A549 (cell line): ENCODE results near the gene KREMEN1. TPM values are rescaled to one million over a fixed set of nuclear protein-coding genes. Genes with fewer than 3 reads are reported as not detected.

Experiments used
- ATAC-seq, 2 experiments: fragments of 200-7000 bp in 1 of 2; fragments of >200 bp in 1 of 2; cut with Nextera tagmentation in 1 of 2; cut with Tn5 transposase in 1 of 2; 3 replicates each; pipeline versions ENCODE4 v1.8.0 to v1.9.1; 2018 to 2020; ENCODE audit warnings: mild to moderate bottlenecking in 1 of 2, moderate library complexity in 1 of 2
- CTCF ChIA-PET: fragments of 300-600 bp; sonication (Branson Sonifier 250); formaldehyde crosslinking; extraction: SDS; loops from one replicate; lab custom pipeline; 2021; ENCODE audit warnings: antibody characterized with exemption, inconsistent platforms; lab: Yijun Ruan, JAX
- POLR2A ChIA-PET: fragments of 350-600 bp; formaldehyde crosslinking; extraction: SDS; loops from one replicate; lab custom pipeline; 2021; ENCODE audit warnings: antibody characterized with exemption, inconsistent platforms; lab: Yijun Ruan, JAX
- DNase-seq, 2 experiments: peaks; one replicate each; pipeline versions ENCODE4 v3.0.0 to v3.0.0-alpha.2; 2011 to 2016; ENCODE audit warnings: low read depth in 1 of 2, low spot score in 1 of 2
- FAIRE-seq: peaks from 2 replicates; lab custom pipeline; 2011; peaks lifted over from hg19 to GRCh38; lab: Jason Lieb, UNC
- H3K27ac ChIP-seq, 2 experiments: fragments of >200 bp; sonication (Bioruptor Twin); formaldehyde crosslinking; 3 replicates each; pipeline ENCODE4 v1.5.1; 2016 to 2017
- H3K4me1 ChIP-seq: fragments of >200 bp; sonication (Bioruptor Twin); formaldehyde crosslinking; 3 replicates; pipeline ENCODE4 v1.6.1; 2016
- H3K4me2 ChIP-seq: fragments of >200 bp; sonication (Bioruptor Twin); formaldehyde crosslinking; 3 replicates; pipeline ENCODE4 v1.6.1; 2016
- H3K4me3 ChIP-seq: fragments of >200 bp; sonication (Bioruptor Twin); formaldehyde crosslinking; 3 replicates; pipeline ENCODE4 v1.5.1; 2016
- H3K9me3 ChIP-seq: fragments of >200 bp; sonication (Bioruptor Twin); formaldehyde crosslinking; 3 replicates; pipeline ENCODE4 v1.6.1; 2016
- CBX2 ChIP-seq: fragments of 200-600 bp; sonication (generic); IDR thresholded peaks from 2 replicates; pipeline ENCODE4 v1.6.1; 2016; ENCODE audit warnings: low read depth, mild to moderate bottlenecking, borderline replicate concordance
- CEBPB ChIP-seq, 2 experiments: fragments of >200 bp in 1 of 2; sonication (Bioruptor Twin) in 1 of 2; formaldehyde crosslinking in 1 of 2; IDR thresholded peaks; 2 replicates each; pipeline ENCODE4 v1.6.1; 2012 to 2016
- EHF ChIP-seq: fragments of 250-450 bp; sonication (Bioruptor Pico); IDR thresholded peaks from 2 replicates; pipeline ENCODE4 v1.5.0; 2020; ENCODE audit warnings: mild to moderate bottlenecking
- ELK1 ChIP-seq: fragments of 150-350 bp; IDR thresholded peaks from 2 replicates; pipeline ENCODE4 v1.6.1; 2014; ENCODE audit warnings: low read depth, mild to moderate bottlenecking, low read length
- FOSL2 ChIP-seq, 2 experiments: fragments of 450-650 bp in 1 of 2; fragments of >200 bp in 1 of 2; sonication (Bioruptor Twin) in 1 of 2; formaldehyde crosslinking; IDR thresholded peaks; 2 replicates each; pipeline versions ENCODE4 v1.5.0 to v1.6.1; 2016 to 2020; ENCODE audit warnings: mild to moderate bottlenecking in 1 of 2, moderate library complexity in 1 of 2
- FOXS1 ChIP-seq: fragments of 250-450 bp; sonication (Bioruptor Pico); IDR thresholded peaks from 2 replicates; pipeline ENCODE4 v1.5.0; 2020; ENCODE audit warnings: mild to moderate bottlenecking, moderate library complexity
- GATA3 ChIP-seq: IDR thresholded peaks from 2 replicates; pipeline ENCODE4 v1.6.1; 2012; ENCODE audit warnings: borderline replicate concordance
- HDAC2 ChIP-seq: fragments of 200-600 bp; sonication (generic); IDR thresholded peaks from 2 replicates; pipeline ENCODE4 v1.6.1; 2016
- HEYL ChIP-seq: fragments of 250-450 bp; sonication (Bioruptor Pico); IDR thresholded peaks from 2 replicates; pipeline ENCODE4 v1.8.0; 2021; ENCODE audit warnings: mild to moderate bottlenecking, moderate library complexity
- HOXA7 ChIP-seq: fragments of 250-450 bp; sonication (Bioruptor Pico); IDR thresholded peaks from 2 replicates; pipeline ENCODE4 v1.5.0; 2020; ENCODE audit warnings: mild to moderate bottlenecking, moderate library complexity
- HOXB13 ChIP-seq: fragments of 250-450 bp; sonication (Bioruptor Pico); IDR thresholded peaks from 2 replicates; pipeline ENCODE4 v1.5.0; 2020; ENCODE audit warnings: low read depth, mild to moderate bottlenecking, moderate library complexity
- HOXB5 ChIP-seq: fragments of 250-450 bp; sonication (Bioruptor Pico); IDR thresholded peaks from 2 replicates; pipeline ENCODE4 v1.5.0; 2020; ENCODE audit warnings: mild to moderate bottlenecking, moderate library complexity
- MAFK ChIP-seq: fragments of 450-650 bp; IDR thresholded peaks from 2 replicates; pipeline ENCODE4 v1.6.1; 2014; ENCODE audit not compliant: partially characterized antibody
- MAZ ChIP-seq: fragments of 150-350 bp; IDR thresholded peaks from 2 replicates; pipeline ENCODE4 v1.6.1; 2014; ENCODE audit warnings: antibody characterized with exemption, low read depth, low read length, borderline replicate concordance
- NFE2L2 ChIP-seq: fragments of 150-350 bp; conservative IDR thresholded peaks from 2 replicates; pipeline ENCODE4 v1.6.1; 2014; ENCODE audit warnings: low read length
- NPAS2 ChIP-seq: fragments of 250-450 bp; sonication (Bioruptor Pico); IDR thresholded peaks from 2 replicates; pipeline ENCODE4 v1.8.0; 2022; ENCODE audit warnings: mild to moderate bottlenecking, moderate library complexity, borderline replicate concordance
- RAD21 ChIP-seq, 2 experiments: fragments of >200 bp in 1 of 2; sonication (Bioruptor Twin) in 1 of 2; formaldehyde crosslinking in 1 of 2; IDR thresholded peaks in 1 of 2; conservative IDR thresholded peaks in 1 of 2; 2 replicates in 1 of 2; 3 replicates in 1 of 2; pipeline ENCODE4 v1.6.1; 2012 to 2018; ENCODE audit warnings: inconsistent platforms in 1 of 2
- RARB ChIP-seq: fragments of 250-450 bp; sonication (Bioruptor Pico); IDR thresholded peaks from 2 replicates; pipeline ENCODE4 v1.8.0; 2021; ENCODE audit warnings: mild to moderate bottlenecking, moderate library complexity
- RCOR1 ChIP-seq: fragments of 150-350 bp; IDR thresholded peaks from 2 replicates; pipeline ENCODE4 v1.6.1; 2014; ENCODE audit warnings: antibody characterized with exemption, low read length, low read depth
- RNF2 ChIP-seq: fragments of 200-600 bp; sonication (generic); IDR thresholded peaks from 2 replicates; pipeline ENCODE4 v1.6.1; 2016; ENCODE audit warnings: low read depth, mild to moderate bottlenecking, antibody characterized with exemption, moderate library complexity, borderline replicate concordance
- SMC3 ChIP-seq: fragments of >200 bp; sonication (Bioruptor Twin); formaldehyde crosslinking; IDR thresholded peaks from 3 replicates; pipeline ENCODE4 v1.6.1; 2018; ENCODE audit warnings: inconsistent platforms
- SREBF2 ChIP-seq: fragments of 450-650 bp; IDR thresholded peaks from 2 replicates; pipeline ENCODE4 v1.6.1; 2014; ENCODE audit warnings: mild to moderate bottlenecking, moderate library complexity
- TFCP2L1 ChIP-seq: fragments of 250-450 bp; sonication (Bioruptor Pico); IDR thresholded peaks from 2 replicates; pipeline ENCODE4 v1.5.0; 2021; ENCODE audit warnings: mild to moderate bottlenecking
- TP53 ChIP-seq: fragments of 250-450 bp; sonication (Bioruptor Pico); IDR thresholded peaks from 2 replicates; pipeline ENCODE4 v1.5.0; 2021; ENCODE audit warnings: mild to moderate bottlenecking, moderate library complexity
- USF2 ChIP-seq: fragments of 450-650 bp; IDR thresholded peaks from 2 replicates; pipeline ENCODE4 v1.6.1; 2014; ENCODE audit warnings: antibody characterized with exemption
- ZFP36 ChIP-seq: fragments of 450-650 bp; IDR thresholded peaks from 2 replicates; pipeline ENCODE4 v1.6.1; 2014; ENCODE audit warnings: borderline replicate concordance; ENCODE audit not compliant: partially characterized antibody
- ZNF302 ChIP-seq: fragments of 250-450 bp; sonication (Bioruptor Pico); IDR thresholded peaks from 2 replicates; pipeline ENCODE4 v1.9.0; 2021; ENCODE audit warnings: inconsistent platforms, mild to moderate bottlenecking, moderate library complexity
- ZSCAN20 ChIP-seq: fragments of 250-450 bp; sonication (Bioruptor Pico); IDR thresholded peaks from 2 replicates; pipeline ENCODE4 v1.8.0; 2022; ENCODE audit warnings: mild to moderate bottlenecking, moderate library complexity
- WGBS: methylation state at CpG from one replicate; pipeline ENCODE4 v1.1.6; 2017; ENCODE audit errors: missing lambda C conversion rate; 5-methylcytosine and 5-hydroxymethylcytosine counted together
- polyA plus RNA-seq, 4 experiments: library from polyadenylated mRNA; depleted of rRNA in 3 of 4; stranded (reverse); fragments of >200 nt; fragmentation: RNase III in 1 of 4; extraction: RNeasy Plus Mini Kit Qiagen cat#74134 plus additional on column Dnase treatment in 1 of 4; gene quantifications; 2 replicates in 3 of 4; 3 replicates in 1 of 4; pipeline ENCODE4 v1.2.3, GENCODE V29; 2011 to 2017
- TF ChIP-seq, protein P1 (sequence below): IDR thresholded peaks from 2 replicates; pipeline ENCODE4 v1.6.1; 2012
- TF ChIP-seq, protein P2 (sequence below): IDR thresholded peaks from 2 replicates; pipeline ENCODE4 v1.6.1; 2012

Gene KREMEN1
- polyA plus RNA-seq, 2 of the 4 experiments (the other 2 are of a cell fraction), result 1.7 to 2.5 TPM

DNA sequence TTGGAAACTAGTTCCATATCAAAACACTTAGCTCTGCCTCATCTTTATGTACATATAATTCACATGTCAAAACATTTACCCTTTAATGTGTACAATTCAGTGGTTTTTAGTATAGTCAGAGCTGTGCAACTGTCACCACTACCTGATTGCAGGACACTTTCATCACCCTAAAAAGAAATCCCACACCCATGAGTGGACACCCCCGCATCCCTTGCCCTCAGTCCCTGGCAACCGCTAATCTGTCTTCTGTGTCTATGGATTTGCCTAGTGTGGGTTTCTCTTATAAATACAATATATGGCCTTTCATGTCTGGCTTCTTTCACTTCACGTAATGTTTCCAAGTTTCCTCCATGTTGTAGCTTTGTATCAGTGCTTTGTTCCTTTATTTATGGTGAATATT, 124.3 kb downstream of the KREMEN1 start (continued):
- TF ChIP-seq HDAC2 (no peak), CEBPB (IDR thresholded peaks at IDR 0.05) (no peak), ZSCAN20 (CRISPR knock-in tag) (no peak), HOXB5 (CRISPR knock-in tag) (no peak), FOSL2 (IDR thresholded peaks at IDR 0.05) (no peak), FOSL2 (CRISPR knock-in tag; IDR thresholded peaks at IDR 0.05) (no peak), SREBF2 (no peak)
- TF ChIP-seq, protein P1, sequence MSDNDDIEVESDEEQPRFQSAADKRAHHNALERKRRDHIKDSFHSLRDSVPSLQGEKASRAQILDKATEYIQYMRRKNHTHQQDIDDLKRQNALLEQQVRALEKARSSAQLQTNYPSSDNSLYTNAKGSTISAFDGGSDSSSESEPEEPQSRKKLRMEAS, result no peak
- TF ChIP-seq, all 56 proteins: peak for 0

DNA sequence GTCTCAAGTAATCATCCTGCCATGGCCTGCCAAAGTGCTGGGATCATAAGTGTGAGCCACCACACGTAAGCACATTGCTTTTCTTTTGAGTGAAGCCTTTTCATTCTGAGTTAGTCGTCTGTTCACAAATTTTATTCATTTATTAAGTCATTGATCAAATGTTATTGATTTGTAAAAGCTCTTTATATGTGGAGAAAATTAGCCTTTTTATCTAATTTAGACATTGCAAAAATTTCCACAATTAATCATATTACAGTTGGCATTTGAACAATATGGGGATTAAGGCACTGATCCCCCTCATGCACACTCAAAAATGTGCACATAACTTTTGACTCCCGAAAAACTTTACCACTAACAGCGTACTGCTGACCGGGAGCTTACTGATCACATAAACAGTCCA, 125.4 kb downstream of the KREMEN1 start:
- Histone ChIP-seq H3K4me1 (no peaks in the 10 kb centered on the region), H3K4me3 (no peak overlapping the region), H3K27ac (no peak overlapping the region), H3K9me3 (no peaks in the 10 kb centered on the region), H3K4me2 (no peak overlapping the region)
- ChIA-PET CTCF (interaction anchor here (1.8 to 2.0 kb wide), 2 partner anchors 13 to 48 kb away, joined by 5 read pairs; no protein-coding TSS in a partner anchor), POLR2A (no interaction called here)
- FAIRE-seq, result no peak
- no peak for TF ChIP-seq TP53 (CRISPR knock-in tag)
- TF ChIP-seq FOSL2 (IDR thresholded peaks at IDR 0.05), result no peak
- no peak for TF ChIP-seq FOSL2 (CRISPR knock-in tag; IDR thresholded peaks at IDR 0.05)
- TF ChIP-seq RARB (CRISPR knock-in tag), result no peak
- TF ChIP-seq USF2, result no peak
- TF ChIP-seq EHF (CRISPR knock-in tag), result no peak
- TF ChIP-seq ZNF302 (CRISPR knock-in tag), result no peak
- no peak for TF ChIP-seq NFE2L2
- no peak for TF ChIP-seq GATA3
- no peak for TF ChIP-seq ELK1
- TF ChIP-seq HOXB13, result no peak
- TF ChIP-seq, protein P2, sequence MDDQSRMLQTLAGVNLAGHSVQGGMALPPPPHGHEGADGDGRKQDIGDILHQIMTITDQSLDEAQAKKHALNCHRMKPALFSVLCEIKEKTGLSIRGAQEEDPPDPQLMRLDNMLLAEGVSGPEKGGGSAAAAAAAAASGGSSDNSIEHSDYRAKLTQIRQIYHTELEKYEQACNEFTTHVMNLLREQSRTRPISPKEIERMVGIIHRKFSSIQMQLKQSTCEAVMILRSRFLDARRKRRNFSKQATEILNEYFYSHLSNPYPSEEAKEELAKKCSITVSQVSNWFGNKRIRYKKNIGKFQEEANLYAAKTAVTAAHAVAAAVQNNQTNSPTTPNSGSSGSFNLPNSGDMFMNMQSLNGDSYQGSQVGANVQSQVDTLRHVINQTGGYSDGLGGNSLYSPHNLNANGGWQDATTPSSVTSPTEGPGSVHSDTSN, result no peak
- no peak for TF ChIP-seq TFCP2L1 (CRISPR knock-in tag)
- TF ChIP-seq ZFP36, result no peak
- no peak for TF ChIP-seq SMC3
- TF ChIP-seq HEYL (CRISPR knock-in tag), result no peak
- TF ChIP-seq CEBPB (IDR thresholded peaks at IDR 0.05), result no peak
- no peak for TF ChIP-seq HOXB5 (CRISPR knock-in tag)
- TF ChIP-seq FOXS1 (CRISPR knock-in tag), result no peak
- no peak for TF ChIP-seq CBX2
- no peak for DNase-seq
- ATAC-seq, result no peak
- 64% methylated on average over 5 of the region's 5 CpGs for WGBS

GRCh38 chr22:29199702-29200400, 127.0 kb downstream of the KREMEN1 start:
- Histone ChIP-seq H3K4me2 (no peak overlapping the region), H3K27ac (no peak overlapping the region), H3K4me3 (no peak overlapping the region), H3K4me1 (no peaks in the 10 kb centered on the region), H3K9me3 (no peaks in the 10 kb centered on the region)
- WGBS, result 59% methylated on average over 8 of the region's 8 CpGs
- no peak for ATAC-seq
- ChIA-PET POLR2A (no interaction called here), CTCF (interaction anchor here (1.4 kb wide), 1 partner anchor 11 kb away, joined by 4 read pairs; no protein-coding TSS in a partner anchor)
- no peak for TF ChIP-seq CEBPB (IDR thresholded peaks at IDR 0.05)
- no peak for TF ChIP-seq RAD21 (conservative IDR thresholded peaks at IDR 0.05 in 1 of 2, IDR thresholded peaks at IDR 0.05 in 1 of 2)
- no peak for TF ChIP-seq MAZ
- no peak for TF ChIP-seq ELK1
- no peak for TF ChIP-seq MAFK
- no peak for TF ChIP-seq HOXA7 (CRISPR knock-in tag)
- TF ChIP-seq RNF2, result no peak
- TF ChIP-seq TFCP2L1 (CRISPR knock-in tag), result no peak
- TF ChIP-seq ZNF302 (CRISPR knock-in tag), result no peak
- no peak for TF ChIP-seq RCOR1
- TF ChIP-seq NPAS2, result no peak
- TF ChIP-seq SMC3, result no peak
- no peak for FAIRE-seq
- no peak for DNase-seq
